IPS DF 6.9 (cell line): ENCODE results near the gene RNPS1.
A peak's percentile ranks its signal among the peaks of the same experiment; 100 is the strongest.
"Not testable (repeated sequence)": the region's sequence is repeated elsewhere in the genome, so short reads cannot be mapped to it uniquely, and the experiment has no call there.

Source experiments
- DNase-seq: peaks from one replicate; pipeline ENCODE4 v3.0.0-alpha.2; 2013; ENCODE audit warnings: low read depth, low spot score
- H3K27ac ChIP-seq: one replicate; pipeline ENCODE4 v1.5.1; 2013; ENCODE audit warnings: low read length, control low read depth
- H3K27me3 ChIP-seq: 2 replicates; pipeline ENCODE4 v1.6.1; 2013; ENCODE audit warnings: mild to moderate bottlenecking, low read length; ENCODE audit not compliant: control insufficient read depth, insufficient read depth
- H3K36me3 ChIP-seq: 2 replicates; pipeline ENCODE4 v1.6.1; 2013; ENCODE audit warnings: low read length; ENCODE audit not compliant: control insufficient read depth, insufficient read depth
- H3K4me1 ChIP-seq: 2 replicates; pipeline ENCODE4 v1.6.1; 2013; ENCODE audit warnings: low read length; ENCODE audit not compliant: control insufficient read depth, insufficient read depth
- H3K4me3 ChIP-seq: 2 replicates; pipeline ENCODE4 v1.5.1; 2013; ENCODE audit warnings: mild to moderate bottlenecking, low read length
- H3K9me3 ChIP-seq: 2 replicates; pipeline ENCODE4 v1.6.1; 2013; ENCODE audit warnings: low read length, inconsistent platforms; ENCODE audit not compliant: control insufficient read depth, insufficient read depth
- WGBS: extraction: QIAGEN DNeasy Blood & Tissue Kit; methylation state at CpG from one replicate; pipeline ENCODE4 v1.1.7; 2013; ENCODE audit warnings: mixed read lengths, missing lambda C conversion rate; ENCODE audit not compliant: insufficient read length, insufficient coverage; 5-methylcytosine and 5-hydroxymethylcytosine counted together

The RNPS1 gene

DNA sequence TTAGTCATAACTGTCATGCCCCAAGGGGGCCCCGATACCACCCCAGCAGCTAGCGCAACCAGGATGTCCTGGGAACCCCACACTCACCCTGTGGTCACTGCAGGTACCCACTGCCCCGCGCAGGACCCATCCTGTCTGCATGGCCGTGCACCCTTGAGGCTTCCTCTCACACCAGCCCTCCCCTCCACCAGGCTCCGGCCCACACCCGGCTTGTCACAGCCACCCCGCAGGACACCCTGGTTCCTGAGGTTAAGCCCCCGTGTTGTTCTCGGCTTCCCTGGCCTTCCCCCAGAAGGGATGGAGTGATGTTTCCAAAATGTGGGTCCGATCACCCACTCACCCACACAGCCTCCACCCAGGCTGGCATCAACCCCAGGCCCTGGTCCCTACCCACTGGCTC, 24.1 kb downstream of the RNPS1 start:
- DNase-seq = no peak
- H3K4me3 ChIP-seq = no peak overlapping the region
- H3K27me3 ChIP-seq = no peaks in the 10 kb centered on the region
- H3K27ac ChIP-seq = no peak overlapping the region
- no CpG with 5 or more reads among the region's 11 CpGs for WGBS
- H3K36me3 ChIP-seq = peaks cover 27% of the 10 kb centered on the region
- no peaks in the 10 kb centered on the region for H3K4me1 ChIP-seq
- no peaks in the 10 kb centered on the region for H3K9me3 ChIP-seq

GRCh38 chr16:2243031-2243528, 24.8 kb downstream of the RNPS1 start:
- DNase-seq = no peak
- no peak overlapping the region for H3K4me3 ChIP-seq
- peaks cover 4% of the 10 kb centered on the region; the same call in 1 of the 2 replicates for H3K4me1 ChIP-seq
- peaks cover 27% of the 10 kb centered on the region for H3K36me3 ChIP-seq
- H3K27ac ChIP-seq = no peak overlapping the region
- H3K27me3 ChIP-seq = no peaks in the 10 kb centered on the region
- WGBS = no CpG with 5 or more reads among the region's 19 CpGs
- H3K9me3 ChIP-seq = no peaks in the 10 kb centered on the region

- H3K36me3 ChIP-seq = peaks cover 27% of the 10 kb centered on the region
- peaks cover 4% of the 10 kb centered on the region; the same call in 1 of the 2 replicates for H3K4me1 ChIP-seq
- H3K9me3 ChIP-seq = no peaks in the 10 kb centered on the region
- H3K27ac ChIP-seq = no peak overlapping the region
- WGBS = no CpG with 5 or more reads among the region's 11 CpGs
- H3K4me3 ChIP-seq = no peak overlapping the region
- H3K27me3 ChIP-seq = no peaks in the 10 kb centered on the region; the same call in 1 of the 2 replicates
- no peak for DNase-seq
Observed at GRCh38 chr16:2242598-2242997, 25.3 kb downstream of the RNPS1 start.

DNA sequence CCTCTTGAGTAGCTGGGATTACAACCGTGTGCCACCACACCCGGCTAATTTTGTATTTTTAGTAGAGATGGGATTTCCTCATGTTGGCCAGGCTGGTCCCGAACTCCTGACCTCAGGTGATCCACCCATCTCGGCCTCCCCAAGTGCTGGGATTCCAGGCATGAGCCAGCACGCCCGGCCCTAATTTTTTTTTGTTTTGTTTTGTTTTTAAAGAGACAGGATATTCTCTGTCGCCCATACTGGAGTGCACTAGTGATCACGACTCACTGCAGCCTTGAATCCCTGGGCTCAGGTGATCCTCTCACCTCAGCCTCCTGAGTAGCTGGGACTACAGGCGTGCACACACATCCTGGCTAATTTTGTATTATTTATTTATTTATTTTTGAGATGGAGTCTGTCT, 27.6 kb downstream of the RNPS1 start:
- WGBS = no CpG with 5 or more reads among the region's 9 CpGs
- peaks cover 21% of the 10 kb centered on the region for H3K36me3 ChIP-seq
- not testable (repeated sequence) for DNase-seq, H3K9me3 ChIP-seq, H3K4me1 ChIP-seq, H3K27me3 ChIP-seq, H3K27ac ChIP-seq, H3K4me3 ChIP-seq

- H3K4me3 ChIP-seq = no peak overlapping the region
- no CpG with 5 or more reads among the region's 15 CpGs for WGBS
- no peaks in the 10 kb centered on the region; the same call in 1 of the 2 replicates for H3K27me3 ChIP-seq
- no peak for DNase-seq
- H3K36me3 ChIP-seq = peaks cover 24% of the 10 kb centered on the region
- H3K9me3 ChIP-seq = no peaks in the 10 kb centered on the region
- peaks cover 4% of the 10 kb centered on the region for H3K4me1 ChIP-seq
- H3K27ac ChIP-seq = no peak overlapping the region
Observed at GRCh38 chr16:2238838-2239675, 28.9 kb downstream of the RNPS1 start.

DNA sequence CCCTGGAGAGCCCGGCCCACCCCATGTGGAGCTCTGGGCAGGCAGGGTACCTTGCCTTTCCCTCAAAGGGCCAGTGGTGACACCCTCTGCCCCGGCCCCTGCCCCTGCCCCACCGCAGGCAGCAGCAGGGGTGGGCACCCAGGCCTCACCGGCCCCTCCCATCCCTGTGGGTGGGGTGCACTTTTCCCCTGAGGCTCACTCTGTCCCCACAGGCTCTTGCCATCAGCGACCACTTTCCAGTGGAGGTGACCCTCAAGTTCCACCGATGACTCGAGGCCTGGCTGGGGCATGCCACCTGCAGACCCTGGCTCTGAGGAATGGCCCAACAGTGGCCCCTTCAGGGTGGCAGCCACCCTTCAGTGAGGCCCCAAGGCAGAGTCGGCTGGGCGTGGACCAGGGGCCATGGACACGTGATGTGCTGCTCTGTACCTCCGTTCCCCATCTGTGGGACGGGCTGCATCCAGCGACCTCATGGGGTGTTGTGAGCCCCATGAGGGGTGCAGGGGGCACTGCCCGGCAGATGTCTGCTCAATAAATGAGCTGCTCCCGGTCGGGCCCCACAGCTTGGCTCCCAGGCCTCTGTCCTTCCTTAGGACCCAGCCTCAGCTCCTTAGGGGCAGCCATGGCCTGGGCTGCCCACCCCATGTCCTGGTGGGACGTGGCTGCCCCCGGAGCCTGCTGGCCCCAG, 29.6 kb downstream of the RNPS1 start:
- no CpG with 5 or more reads among the region's 18 CpGs for WGBS
- peaks cover 4% of the 10 kb centered on the region for H3K4me1 ChIP-seq
- H3K27ac ChIP-seq = no peak overlapping the region
- H3K9me3 ChIP-seq = no peaks in the 10 kb centered on the region
- H3K27me3 ChIP-seq = no peaks in the 10 kb centered on the region; the same call in 1 of the 2 replicates
- no peak for DNase-seq
- H3K36me3 ChIP-seq = peaks cover 23% of the 10 kb centered on the region
- H3K4me3 ChIP-seq = no peak overlapping the region

GRCh38 chr16:2237493-2238149, 30.3 kb downstream of the RNPS1 start:
- H3K9me3 ChIP-seq = no peaks in the 10 kb centered on the region
- no CpG with 5 or more reads among the region's 65 CpGs for WGBS
- peaks cover 4% of the 10 kb centered on the region for H3K4me1 ChIP-seq
- H3K27me3 ChIP-seq = no peaks in the 10 kb centered on the region; the same call in 1 of the 2 replicates
- H3K36me3 ChIP-seq = peaks cover 23% of the 10 kb centered on the region
- no peak for DNase-seq
- H3K27ac ChIP-seq = no peak overlapping the region
- H3K4me3 ChIP-seq = peak overlapping the region; percentile 19; the same call in 1 of the 2 replicates

GRCh38 chr16:2237102-2237482, 30.8 kb downstream of the RNPS1 start:
- Histone ChIP-seq H3K4me3 (peak overlapping the region; percentile 14; the same call in 1 of the 2 replicates), H3K27me3 (no peaks in the 10 kb centered on the region; the same call in 1 of the 2 replicates), H3K9me3 (no peaks in the 10 kb centered on the region), H3K27ac (no peak overlapping the region), H3K36me3 (peaks cover 22% of the 10 kb centered on the region; the same call in 1 of the 2 replicates), H3K4me1 (peaks cover 4% of the 10 kb centered on the region)
- DNase-seq = no peak
- WGBS = no CpG with 5 or more reads among the region's 40 CpGs

- Histone ChIP-seq H3K36me3 (peaks cover 28% of the 10 kb centered on the region), H3K4me1 (peaks cover 4% of the 10 kb centered on the region)
- DNase-seq = no peak
Observed at GRCh38 chr16:2236337-2237101, 31.4 kb downstream of the RNPS1 start, which contains the start of gene DNASE1L2. DNASE1L2 (plus strand) TSS chr16:2236444; CDS start chr16:2236817, 373 bp downstream.

More at GRCh38 chr16:2236337-2237101, 31.4 kb downstream of the RNPS1 start, which contains the start of gene DNASE1L2:
- WGBS = no CpG with 5 or more reads among the region's 64 CpGs
- Histone ChIP-seq H3K27me3 (no peaks in the 10 kb centered on the region; the same call in 1 of the 2 replicates), H3K4me3 (peak within 1 kb of the TSS; percentile 14; the same call in 1 of the 2 replicates), H3K9me3 (no peaks in the 10 kb centered on the region), H3K27ac (no peak within 1 kb of the TSS)
